HG02852 (cell line): Measurements from ENCODE around the gene EGFR.

Experiments
- ATAC-seq: cut with Tn5 transposase; IDR thresholded peaks from one replicate; pipeline ENCODE4 v1.9.1; 2021; ENCODE audit warnings: mild to moderate bottlenecking, moderate library complexity; ENCODE audit not compliant: unreplicated experiment

Gene EGFR

GRCh38 chr7:55006499-55006898, 12.3 kb upstream of the EGFR start:
- no peak for ATAC-seq

DNA sequence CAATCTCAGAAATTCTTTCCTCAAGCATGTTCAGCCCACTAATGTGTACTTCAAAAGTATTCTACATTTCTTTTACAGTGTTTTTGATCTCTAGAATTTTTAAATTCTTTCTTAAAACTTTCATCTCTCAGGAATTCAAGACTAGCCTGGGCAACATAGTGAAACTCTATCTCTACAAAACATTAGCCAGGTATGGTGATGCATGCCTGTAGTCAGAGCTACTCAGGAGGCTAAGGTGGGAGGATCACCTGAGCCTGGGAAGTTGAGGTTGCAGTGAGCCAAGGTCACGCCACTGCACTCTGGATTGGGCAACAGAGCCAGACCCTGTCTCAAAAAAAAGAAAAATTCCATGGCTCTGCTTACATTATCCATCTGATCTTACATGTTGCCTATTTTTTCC, 5.0 kb upstream of the EGFR start:
- ATAC-seq: no peak

DNA sequence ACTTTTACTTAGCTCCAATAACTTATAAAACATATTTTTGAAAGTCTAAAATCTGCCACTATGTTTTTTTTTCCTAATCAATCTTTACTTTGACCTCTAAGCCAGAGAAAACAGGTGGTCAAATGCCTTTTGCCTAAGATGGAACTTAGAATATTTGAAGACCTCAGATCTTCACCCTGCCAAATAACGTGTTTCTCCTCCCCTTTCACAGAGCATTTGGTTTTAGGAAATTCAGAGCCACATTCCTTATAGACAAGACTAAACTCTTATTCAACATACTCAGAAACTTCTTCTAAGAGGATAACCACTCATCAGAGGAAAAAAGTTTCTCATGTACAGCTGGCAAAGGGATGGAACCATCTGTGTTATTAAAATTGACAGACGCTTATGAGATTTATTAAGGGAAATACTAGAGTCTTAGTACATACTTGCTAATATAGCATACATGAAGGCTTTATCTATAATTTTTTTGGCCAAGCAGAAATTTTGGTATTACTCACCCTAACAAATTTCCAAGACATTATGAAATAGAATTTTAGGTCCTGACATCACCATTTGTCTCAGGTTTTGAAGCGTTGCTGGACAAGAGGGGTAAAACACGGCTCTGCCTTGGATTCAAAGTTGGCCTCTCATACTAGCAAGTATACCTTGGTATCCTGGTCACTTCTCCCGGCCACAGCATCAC, 2.6 kb upstream of the EGFR start:
- no peak for ATAC-seq

DNA sequence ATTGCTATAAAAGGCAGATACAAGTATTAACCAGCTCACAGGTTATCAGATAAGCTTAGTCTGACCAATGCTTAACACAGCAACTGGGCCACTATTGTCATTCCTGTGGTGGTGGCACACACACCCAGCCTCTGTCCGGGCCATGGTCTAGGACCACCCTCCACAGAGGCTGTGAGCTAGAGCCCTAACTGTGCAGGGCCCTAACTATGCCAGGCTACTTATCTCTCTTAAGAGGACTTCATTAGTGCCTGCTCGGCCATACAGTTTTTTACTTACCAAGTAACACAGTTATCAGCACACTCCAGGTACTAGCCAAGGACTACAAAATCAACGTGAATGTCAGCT, 2.1 kb upstream of the EGFR start:
- no peak for ATAC-seq

DNA sequence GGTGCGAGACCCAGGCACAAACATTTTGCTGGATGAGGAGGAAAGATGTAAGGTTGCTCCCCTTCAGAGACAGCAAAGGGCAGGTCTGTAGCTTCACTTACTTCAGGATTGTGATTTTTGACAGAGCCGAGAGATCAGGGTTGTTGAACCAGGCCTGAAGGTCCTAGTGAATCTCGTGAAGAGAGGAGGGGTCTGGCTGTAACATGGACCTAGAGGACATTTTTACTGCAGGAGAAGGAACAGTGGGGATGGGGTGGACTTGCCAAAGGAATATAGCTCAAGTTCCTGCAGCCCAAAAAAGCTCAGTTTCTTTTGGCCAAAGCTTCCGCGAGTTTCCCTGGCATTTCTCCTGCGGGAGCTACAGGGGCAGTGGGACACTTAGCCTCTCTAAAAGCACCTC, 976 bp upstream of the EGFR start:
- ATAC-seq: no peak

DNA sequence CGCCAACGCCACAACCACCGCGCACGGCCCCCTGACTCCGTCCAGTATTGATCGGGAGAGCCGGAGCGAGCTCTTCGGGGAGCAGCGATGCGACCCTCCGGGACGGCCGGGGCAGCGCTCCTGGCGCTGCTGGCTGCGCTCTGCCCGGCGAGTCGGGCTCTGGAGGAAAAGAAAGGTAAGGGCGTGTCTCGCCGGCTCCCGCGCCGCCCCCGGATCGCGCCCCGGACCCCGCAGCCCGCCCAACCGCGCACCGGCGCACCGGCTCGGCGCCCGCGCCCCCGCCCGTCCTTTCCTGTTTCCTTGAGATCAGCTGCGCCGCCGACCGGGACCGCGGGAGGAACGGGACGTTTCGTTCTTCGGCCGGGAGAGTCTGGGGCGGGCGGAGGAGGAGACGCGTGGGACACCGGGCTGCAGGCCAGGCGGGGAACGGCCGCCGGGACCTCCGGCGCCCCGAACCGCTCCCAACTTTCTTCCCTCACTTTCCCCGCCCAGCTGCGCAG, 424 bp downstream of the EGFR start:
- no peak for ATAC-seq

DNA sequence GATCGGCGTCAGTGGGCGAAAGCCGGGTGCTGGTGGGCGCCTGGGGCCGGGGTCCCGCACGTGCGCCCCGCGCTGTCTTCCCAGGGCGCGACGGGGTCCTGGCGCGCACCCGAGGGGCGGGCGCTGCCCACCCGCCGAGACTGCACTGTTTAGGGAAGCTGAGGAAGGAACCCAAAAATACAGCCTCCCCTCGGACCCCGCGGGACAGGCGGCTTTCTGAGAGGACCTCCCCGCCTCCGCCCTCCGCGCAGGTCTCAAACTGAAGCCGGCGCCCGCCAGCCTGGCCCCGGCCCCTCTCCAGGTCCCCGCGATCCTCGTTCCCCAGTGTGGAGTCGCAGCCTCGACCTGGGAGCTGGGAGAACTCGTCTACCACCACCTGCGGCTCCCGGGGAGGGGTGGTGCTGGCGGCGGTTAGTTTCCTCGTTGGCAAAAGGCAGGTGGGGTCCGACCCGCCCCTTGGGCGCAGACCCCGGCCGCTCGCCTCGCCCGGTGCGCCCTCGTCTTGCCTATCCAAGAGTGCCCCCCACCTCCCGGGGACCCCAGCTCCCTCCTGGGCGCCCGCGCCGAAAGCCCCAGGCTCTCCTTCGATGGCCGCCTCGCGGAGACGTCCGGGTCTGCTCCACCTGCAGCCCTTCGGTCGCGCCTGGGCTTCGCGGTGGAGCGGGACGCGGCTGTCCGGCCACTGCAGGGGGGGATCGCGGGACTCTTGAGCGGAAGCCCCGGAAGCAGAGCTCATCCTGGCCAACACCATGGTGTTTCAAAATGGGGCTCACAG, 1.1 kb downstream of the EGFR start:
- no peak for ATAC-seq

DNA sequence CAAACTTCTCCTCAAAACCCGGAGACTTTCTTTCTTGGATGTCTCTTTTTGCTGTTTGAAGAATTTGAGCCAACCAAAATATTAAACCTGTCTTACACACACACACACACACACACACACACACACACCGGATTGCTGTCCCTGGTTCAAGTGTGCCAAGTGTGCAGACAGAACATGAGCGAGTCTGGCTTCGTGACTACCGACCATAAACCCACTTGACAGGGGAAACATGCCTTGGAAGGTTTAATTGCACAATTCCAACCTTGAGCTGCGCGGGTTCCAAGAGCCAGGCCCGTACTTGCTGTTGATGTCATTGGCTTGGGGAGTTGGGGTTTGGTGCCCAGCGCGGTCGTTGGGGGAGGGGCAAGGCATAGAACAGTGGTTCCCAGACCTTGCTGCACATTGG, 1.7 kb downstream of the EGFR start:
- no peak for ATAC-seq

DNA sequence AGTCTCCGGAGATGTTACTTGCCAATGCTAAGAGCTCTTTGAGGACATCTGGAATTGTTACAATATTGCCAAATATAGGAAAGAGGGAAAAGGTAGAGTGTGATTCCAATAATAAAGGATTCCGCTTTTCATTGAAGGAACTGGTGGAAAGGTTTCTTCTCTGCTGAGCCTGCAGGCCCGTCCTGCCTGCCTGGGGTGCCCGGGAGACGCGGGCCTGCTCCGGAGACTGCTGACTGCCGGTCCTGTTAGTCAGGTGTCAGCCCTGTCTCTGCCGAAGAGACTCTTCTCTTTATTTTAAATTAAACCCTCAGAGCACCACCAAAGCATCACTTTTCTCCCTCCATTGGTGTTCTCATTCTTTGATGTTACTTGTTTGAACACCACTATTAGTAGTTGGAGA, 2.2 kb downstream of the EGFR start:
- no peak for ATAC-seq

DNA sequence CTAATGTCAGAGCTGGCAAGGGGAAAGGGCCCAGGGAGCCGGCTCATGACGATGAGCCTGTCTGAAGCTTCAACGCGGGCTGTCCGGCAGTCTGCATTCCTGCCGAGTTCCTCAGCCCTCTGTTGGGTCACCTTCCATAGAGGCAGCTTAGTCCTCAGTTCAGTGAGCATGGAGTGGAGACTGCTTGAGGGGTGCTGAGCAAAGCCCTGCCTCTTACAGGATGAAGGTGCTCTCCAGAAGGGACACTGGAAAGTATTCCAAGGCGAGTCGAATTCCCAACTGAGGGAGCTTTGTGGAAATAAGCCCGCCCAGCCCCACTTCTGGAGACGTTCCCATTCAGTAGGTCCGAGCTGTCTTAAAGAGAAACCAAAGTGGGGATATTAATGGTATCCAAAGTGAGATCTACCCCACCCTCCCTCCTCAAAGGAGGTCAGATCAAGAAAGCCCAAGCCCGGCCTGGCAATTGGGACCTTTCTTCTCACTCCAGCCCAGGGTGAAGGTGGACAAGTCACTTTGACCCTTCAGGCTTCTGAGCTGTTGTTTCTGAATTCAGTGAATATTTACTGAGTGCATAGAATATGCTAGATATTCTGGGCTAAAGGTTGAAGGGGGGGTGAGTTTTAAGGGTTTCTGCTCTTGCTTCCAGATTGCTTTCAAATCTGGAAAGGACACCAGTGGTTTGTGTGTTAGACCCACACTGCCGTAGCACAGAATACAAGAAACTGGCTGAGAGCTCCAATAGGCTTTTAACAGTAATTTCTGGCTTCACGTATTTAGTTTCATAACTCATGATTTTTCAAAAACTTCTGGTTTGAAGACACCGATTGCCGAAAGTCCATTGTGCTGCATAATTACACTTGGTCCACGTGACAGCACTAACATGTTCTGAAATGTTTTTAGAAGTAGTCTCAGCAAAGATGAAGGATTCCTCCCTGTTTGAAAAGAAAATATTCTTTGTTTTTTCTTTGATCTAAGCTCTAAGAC, 3.5 kb downstream of the EGFR start:
- no peak for ATAC-seq

GRCh38 chr7:55023841-55024505, 5.2 kb downstream of the EGFR start:
- no peak for ATAC-seq

DNA sequence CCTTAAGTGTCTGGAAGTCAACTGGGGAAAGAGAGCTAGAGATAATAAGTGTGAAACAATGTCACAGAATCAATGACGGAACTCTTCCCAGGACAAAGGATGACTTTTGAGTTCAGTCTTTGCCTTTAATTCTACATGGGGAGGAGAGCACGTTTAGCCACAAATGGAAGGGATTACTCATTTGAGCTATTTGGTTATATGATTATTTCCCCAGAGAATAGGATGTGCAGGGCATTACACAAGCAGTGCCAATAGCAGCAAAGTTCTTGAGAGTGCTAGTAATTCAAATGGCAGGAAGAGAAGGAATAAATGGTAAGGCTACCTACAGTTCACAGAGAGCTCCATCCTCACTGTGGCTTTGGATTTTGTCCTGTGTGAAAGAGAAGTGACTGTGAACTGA, 6.0 kb downstream of the EGFR start:
- no peak for ATAC-seq

DNA sequence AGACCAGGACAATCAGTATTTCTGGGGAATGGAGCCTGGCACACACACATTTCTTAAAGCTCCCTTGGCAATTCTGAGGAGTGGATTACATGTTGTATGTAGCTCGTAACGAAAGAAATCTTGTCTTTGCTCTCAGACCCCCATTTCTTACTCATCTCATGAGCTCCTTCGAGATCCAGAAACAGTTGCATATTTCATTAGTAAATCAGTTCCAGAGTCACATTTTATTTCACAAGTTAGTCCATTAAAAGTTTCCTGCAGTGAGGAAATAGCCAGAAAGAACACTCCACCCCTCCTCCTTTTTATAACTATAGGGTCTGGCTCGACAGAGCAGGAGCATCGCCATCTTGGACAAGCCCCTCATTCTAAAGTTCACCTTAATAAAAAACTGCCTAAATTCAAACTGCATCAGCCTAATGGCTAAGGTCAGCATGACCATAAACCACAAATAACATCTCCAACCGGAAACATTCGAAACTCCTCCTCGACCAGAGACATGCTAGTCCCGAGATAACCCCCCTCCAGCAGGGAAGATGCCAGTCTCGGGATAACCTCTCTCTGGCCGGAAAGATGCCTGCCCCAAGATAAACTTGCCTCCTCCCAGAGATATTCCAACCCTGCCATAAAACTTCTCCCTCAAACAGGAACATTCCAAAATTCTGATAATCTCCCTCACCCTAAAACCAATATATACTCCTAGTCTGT, 7.4 kb downstream of the EGFR start:
- no peak for ATAC-seq

GRCh38 chr7:55026867-55027490, 8.2 kb downstream of the EGFR start:
- no peak for ATAC-seq

GRCh38 chr7:55028011-55028410, 9.2 kb downstream of the EGFR start:
- ATAC-seq: no peak

- no peak for ATAC-seq
Observed at GRCh38 chr7:55030314-55030713, 11.5 kb downstream of the EGFR start.

GRCh38 chr7:55031075-55031474, 12.3 kb downstream of the EGFR start:
- ATAC-seq: no peak

DNA sequence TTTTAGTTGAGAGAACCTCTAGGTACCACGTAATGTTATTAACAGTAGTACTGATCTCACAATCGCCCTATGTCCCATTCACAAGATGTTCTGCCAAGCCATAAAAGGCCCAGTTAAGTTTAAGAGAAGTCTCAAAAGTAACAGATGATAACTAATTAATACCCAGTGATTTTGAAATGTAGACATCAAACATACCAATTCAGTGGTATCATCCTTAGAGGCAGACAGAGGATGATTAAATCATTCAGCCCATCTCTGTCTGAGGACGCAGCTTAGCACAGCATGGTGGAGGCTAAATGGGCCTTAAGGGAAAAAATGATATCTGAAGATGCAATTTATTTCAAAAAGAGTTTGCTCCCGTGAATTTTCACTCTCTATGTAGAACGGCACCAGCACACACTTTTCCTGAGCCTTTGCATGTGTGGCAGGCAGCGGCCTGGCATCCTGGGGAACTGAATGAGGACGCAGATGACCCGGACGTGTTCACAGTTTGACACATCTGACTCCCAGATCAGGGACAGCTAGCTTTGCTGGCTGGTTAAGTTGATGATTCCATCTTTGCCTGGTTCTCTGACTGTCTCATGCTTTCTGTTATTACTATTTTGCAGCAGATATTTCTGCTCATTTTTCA, 13.4 kb downstream of the EGFR start:
- ATAC-seq: no peak

GRCh38 chr7:55033236-55033846, 14.5 kb downstream of the EGFR start:
- no peak for ATAC-seq
